Neural cell (in vitro differentiated cells): ENCODE measurements around the gene CDH4. TPM values are rescaled to one million over a fixed set of nuclear protein-coding genes. Genes with fewer than 3 reads are reported as not detected.

ENCODE experiments used
- H2AFZ ChIP-seq: fragments of 200-600, 300-800 bp; sonication (generic), shearing (Covaris generic); 2 replicates; pipeline ENCODE4 v1.6.0; 2014; ENCODE audit warnings: low read depth, mild to moderate bottlenecking, antibody characterized with exemption, low read length, moderate library complexity
- H3F3A ChIP-seq: fragments of 200-600 bp; shearing (Covaris generic); 2 replicates; pipeline ENCODE4 v1.6.1; 2016; ENCODE audit warnings: mild to moderate bottlenecking, moderate library complexity, mixed read lengths, antibody characterized with exemption, low read length; ENCODE audit not compliant: insufficient read depth, poor library complexity, severe bottlenecking
- H3K27ac ChIP-seq: fragments of 200-600, 300-800 bp; sonication (generic), shearing (Covaris generic); 2 replicates; pipeline ENCODE4 v1.5.1; 2014; ENCODE audit warnings: mild to moderate bottlenecking, low read length, moderate library complexity
- H3K27me3 ChIP-seq: fragments of 300-800, 200-600 bp; sonication (generic), shearing (Covaris generic); 2 replicates; pipeline ENCODE4 v1.6.0; 2014; ENCODE audit warnings: mild to moderate bottlenecking, low read depth, low read length, moderate library complexity; ENCODE audit not compliant: insufficient read depth
- H3K36me3 ChIP-seq: fragments of 300-800, 200-600 bp; sonication (generic), shearing (Covaris generic); 2 replicates; pipeline ENCODE4 v1.5.1; 2014; ENCODE audit warnings: mild to moderate bottlenecking, antibody characterized with exemption, low read length, moderate library complexity; ENCODE audit not compliant: insufficient read depth
- H3K4me2 ChIP-seq: fragments of 300-800, 200-600 bp; sonication (generic), shearing (Covaris generic); 2 replicates; pipeline ENCODE4 v1.6.0; 2014; ENCODE audit warnings: mild to moderate bottlenecking, low read length
- H3K4me3 ChIP-seq: fragments of 300-800, 200-600 bp; sonication (generic), shearing (Covaris generic); 2 replicates; pipeline ENCODE4 v1.5.1; 2014; ENCODE audit warnings: mild to moderate bottlenecking, low read length, moderate library complexity
- H3K79me2 ChIP-seq: fragments of 200-600 bp; shearing (Covaris generic); replicated peaks from 2 replicates; pipeline ENCODE4 v1.6.0; 2014; ENCODE audit warnings: mild to moderate bottlenecking, low read length, moderate library complexity; ENCODE audit not compliant: insufficient read depth
- H3K9ac ChIP-seq: fragments of 300-800, 200-600 bp; sonication (generic), shearing (Covaris generic); 2 replicates; pipeline ENCODE4 v1.6.1; 2016; ENCODE audit warnings: mild to moderate bottlenecking, low read length, mixed read lengths
- H3K9me2 ChIP-seq: fragments of 200-600 bp; shearing (Covaris generic); 2 replicates; pipeline ENCODE4 v1.6.1; 2016; ENCODE audit warnings: mild to moderate bottlenecking, low read length, mixed read lengths; ENCODE audit not compliant: insufficient read depth
- H3K9me3 ChIP-seq: fragments of 200-600, 300-800 bp; sonication (generic), shearing (Covaris generic); 2 replicates; pipeline ENCODE4 v1.6.1; 2016; ENCODE audit warnings: mild to moderate bottlenecking, mixed run types, low read length, moderate library complexity, mixed read lengths
- H4K20me1 ChIP-seq: fragments of 200-600 bp; shearing (Covaris generic); 2 replicates; pipeline ENCODE4 v1.6.1; 2016; ENCODE audit warnings: mild to moderate bottlenecking, mixed run types; ENCODE audit not compliant: insufficient read depth
- EP300 ChIP-seq: fragments of 450-650 bp; conservative IDR thresholded peaks from 2 replicates; pipeline ENCODE4 v1.6.1; 2014; ENCODE audit warnings: antibody characterized with exemption, mild to moderate bottlenecking, moderate library complexity; ENCODE audit not compliant: poor library complexity, severe bottlenecking
- EZH2 ChIP-seq: fragments of 200-600, 300-800 bp; shearing (Covaris generic), sonication (generic); IDR thresholded peaks from 2 replicates; pipeline ENCODE4 v1.6.1; 2014; ENCODE audit warnings: antibody characterized with exemption, low read length, borderline replicate concordance, mild to moderate bottlenecking; ENCODE audit not compliant: insufficient read depth, poor library complexity, severe bottlenecking
- MXI1 ChIP-seq: fragments of 450-650 bp; conservative IDR thresholded peaks from 2 replicates; pipeline ENCODE4 v1.6.1; 2014; ENCODE audit warnings: antibody characterized with exemption, mild to moderate bottlenecking; ENCODE audit not compliant: poor library complexity, severe bottlenecking
- POLR2AphosphoS5 ChIP-seq: IDR thresholded peaks from 2 replicates; pipeline ENCODE4 v1.6.1; 2012
- RAD21 ChIP-seq: fragments of 450-650 bp; conservative IDR thresholded peaks from 2 replicates; pipeline ENCODE4 v1.6.1; 2014; ENCODE audit warnings: antibody characterized with exemption, mild to moderate bottlenecking, moderate library complexity
- SMC3 ChIP-seq: fragments of 450-650 bp; conservative IDR thresholded peaks from 2 replicates; pipeline ENCODE4 v1.6.1; 2014; ENCODE audit warnings: antibody characterized with exemption, mild to moderate bottlenecking, moderate library complexity; ENCODE audit not compliant: poor library complexity
- TAF1 ChIP-seq: IDR thresholded peaks from 2 replicates; pipeline ENCODE4 v1.6.1; 2012; ENCODE audit warnings: low read depth
- polyA plus RNA-seq: library from polyadenylated mRNA; depleted of rRNA; stranded (reverse); fragments of >200 nt; gene quantifications from 2 replicates; pipeline ENCODE4 v1.2.3, GENCODE V29; 2014
- TF ChIP-seq, protein P1 (sequence below): fragments of 450-650 bp; IDR thresholded peaks from 2 replicates; pipeline ENCODE4 v1.5.1; 2014; ENCODE audit warnings: antibody characterized with exemption, mild to moderate bottlenecking, moderate library complexity; ENCODE audit not compliant: poor library complexity, severe bottlenecking
- TF ChIP-seq, protein P2 (sequence below): IDR thresholded peaks from 2 replicates; pipeline ENCODE4 v1.6.1; 2012; ENCODE audit warnings: borderline replicate concordance

CDH4 gene
- polyA plus RNA-seq, 1 donor from 2014 or later: 24.6 TPM

GRCh38 chr20:61762167-61762710 is 510.2 kb downstream of the CDH4 start:
- H3K4me2 ChIP-seq: no peak overlapping the region
- H3K27ac ChIP-seq: no peak overlapping the region
- no peak overlapping the region for H3K9ac ChIP-seq
- no peaks in the 10 kb centered on the region for H3K79me2 ChIP-seq
- H3K9me3 ChIP-seq: no peaks in the 10 kb centered on the region
- no peaks in the 10 kb centered on the region for H3K27me3 ChIP-seq
- H3K36me3 ChIP-seq: no peaks in the 10 kb centered on the region
- TF ChIP-seq SMC3: no peak
- TF ChIP-seq EZH2: no peak
- TF ChIP-seq MXI1: no peak
- no peak for TF ChIP-seq RAD21
- TF ChIP-seq, protein P1, sequence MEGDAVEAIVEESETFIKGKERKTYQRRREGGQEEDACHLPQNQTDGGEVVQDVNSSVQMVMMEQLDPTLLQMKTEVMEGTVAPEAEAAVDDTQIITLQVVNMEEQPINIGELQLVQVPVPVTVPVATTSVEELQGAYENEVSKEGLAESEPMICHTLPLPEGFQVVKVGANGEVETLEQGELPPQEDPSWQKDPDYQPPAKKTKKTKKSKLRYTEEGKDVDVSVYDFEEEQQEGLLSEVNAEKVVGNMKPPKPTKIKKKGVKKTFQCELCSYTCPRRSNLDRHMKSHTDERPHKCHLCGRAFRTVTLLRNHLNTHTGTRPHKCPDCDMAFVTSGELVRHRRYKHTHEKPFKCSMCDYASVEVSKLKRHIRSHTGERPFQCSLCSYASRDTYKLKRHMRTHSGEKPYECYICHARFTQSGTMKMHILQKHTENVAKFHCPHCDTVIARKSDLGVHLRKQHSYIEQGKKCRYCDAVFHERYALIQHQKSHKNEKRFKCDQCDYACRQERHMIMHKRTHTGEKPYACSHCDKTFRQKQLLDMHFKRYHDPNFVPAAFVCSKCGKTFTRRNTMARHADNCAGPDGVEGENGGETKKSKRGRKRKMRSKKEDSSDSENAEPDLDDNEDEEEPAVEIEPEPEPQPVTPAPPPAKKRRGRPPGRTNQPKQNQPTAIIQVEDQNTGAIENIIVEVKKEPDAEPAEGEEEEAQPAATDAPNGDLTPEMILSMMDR: no peak
- TF ChIP-seq POLR2AphosphoS5: no peak
- TF ChIP-seq TAF1: no peak
- H4K20me1 ChIP-seq: no peaks in the 10 kb centered on the region
- no peak overlapping the region for H3K4me3 ChIP-seq
- no peaks in the 10 kb centered on the region for H3K9me2 ChIP-seq
- H3F3A ChIP-seq: no peaks in the 10 kb centered on the region
- no peak overlapping the region for H2AFZ ChIP-seq

DNA sequence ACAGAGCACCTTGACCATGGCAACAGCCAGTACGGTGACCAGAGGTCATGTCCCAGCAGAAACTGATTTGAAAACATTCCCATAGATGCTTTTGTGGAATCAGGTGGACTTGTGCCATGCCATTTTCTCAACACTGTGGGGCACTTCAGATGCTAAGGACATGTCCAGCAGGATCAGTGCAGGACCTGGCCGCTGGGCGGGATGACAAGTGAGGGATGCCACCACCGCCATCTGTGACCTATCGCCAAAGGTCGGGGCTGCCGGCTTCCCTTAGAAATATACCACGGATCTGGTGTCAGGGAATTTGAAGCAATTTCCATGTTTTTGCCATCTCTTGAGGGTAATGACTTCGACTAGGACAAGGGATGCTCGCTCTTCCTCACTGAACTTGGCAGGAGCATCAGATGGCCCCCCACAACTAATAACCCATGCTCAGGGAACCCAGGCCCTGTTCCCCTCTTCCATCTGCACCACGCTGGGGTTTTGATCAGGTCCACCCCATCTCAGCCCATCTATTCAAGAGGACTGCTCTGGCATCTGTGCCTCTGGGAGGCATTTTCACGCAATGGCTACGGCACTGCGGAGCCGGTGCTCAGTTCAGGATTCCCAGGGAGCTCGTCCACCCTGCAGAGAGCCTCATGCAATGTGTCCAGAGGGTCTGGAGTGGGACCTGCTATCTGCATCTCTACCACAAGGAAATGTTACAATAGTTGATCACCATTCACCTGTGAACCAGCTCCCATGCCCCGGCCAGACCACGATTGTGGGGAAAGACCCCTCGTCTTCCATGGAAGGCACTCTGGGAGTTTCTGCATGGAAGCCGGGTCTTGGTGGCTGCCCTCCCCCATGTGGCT is 511.1 kb downstream of the CDH4 start:
- no peak overlapping the region for H3K27ac ChIP-seq
- H4K20me1 ChIP-seq: no peaks in the 10 kb centered on the region
- H3F3A ChIP-seq: no peaks in the 10 kb centered on the region
- no peaks in the 10 kb centered on the region for H3K9me3 ChIP-seq
- TF ChIP-seq EZH2: no peak
- no peak overlapping the region for H3K9ac ChIP-seq
- no peaks in the 10 kb centered on the region for H3K27me3 ChIP-seq
- H3K79me2 ChIP-seq: no peaks in the 10 kb centered on the region
- no peaks in the 10 kb centered on the region for H3K9me2 ChIP-seq
- H2AFZ ChIP-seq: no peak overlapping the region
- H3K4me2 ChIP-seq: no peak overlapping the region
- no peaks in the 10 kb centered on the region for H3K36me3 ChIP-seq
- no peak overlapping the region for H3K4me3 ChIP-seq

DNA sequence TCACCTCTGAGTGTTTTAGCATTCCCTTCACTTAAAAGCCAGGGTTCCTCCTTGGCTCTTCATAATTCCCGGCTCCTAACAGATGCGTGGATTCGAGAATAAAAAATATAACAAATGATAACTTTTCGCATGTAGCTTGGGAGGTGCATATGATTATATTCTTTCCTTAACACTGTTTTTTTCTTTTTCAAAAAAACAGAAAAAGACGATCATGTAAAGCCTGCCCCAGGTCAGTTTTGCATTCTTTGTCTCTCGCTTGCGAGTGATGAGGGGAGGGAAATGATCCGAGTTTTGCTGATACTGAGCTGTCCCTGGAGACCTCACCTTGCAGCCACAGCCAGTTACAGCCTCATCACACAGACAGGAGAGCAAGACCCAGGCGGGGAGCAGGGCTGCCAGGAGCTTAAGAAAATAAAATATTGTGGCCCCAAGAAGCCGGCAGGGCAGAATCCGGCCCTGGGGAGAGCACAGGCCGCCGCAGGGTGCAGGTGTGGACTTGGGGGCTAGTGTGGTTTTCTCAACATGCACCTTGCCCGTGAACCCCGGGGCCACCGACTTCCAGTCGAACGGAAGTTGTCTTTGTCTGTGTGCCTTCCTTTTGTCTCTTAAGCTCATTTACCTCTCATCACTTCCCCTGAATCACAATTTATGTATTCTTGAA is 511.8 kb downstream of the CDH4 start:
- no peaks in the 10 kb centered on the region for H3K27me3 ChIP-seq
- TF ChIP-seq TAF1: no peak
- no peak for TF ChIP-seq MXI1
- TF ChIP-seq EP300: no peak
- TF ChIP-seq, protein P2, sequence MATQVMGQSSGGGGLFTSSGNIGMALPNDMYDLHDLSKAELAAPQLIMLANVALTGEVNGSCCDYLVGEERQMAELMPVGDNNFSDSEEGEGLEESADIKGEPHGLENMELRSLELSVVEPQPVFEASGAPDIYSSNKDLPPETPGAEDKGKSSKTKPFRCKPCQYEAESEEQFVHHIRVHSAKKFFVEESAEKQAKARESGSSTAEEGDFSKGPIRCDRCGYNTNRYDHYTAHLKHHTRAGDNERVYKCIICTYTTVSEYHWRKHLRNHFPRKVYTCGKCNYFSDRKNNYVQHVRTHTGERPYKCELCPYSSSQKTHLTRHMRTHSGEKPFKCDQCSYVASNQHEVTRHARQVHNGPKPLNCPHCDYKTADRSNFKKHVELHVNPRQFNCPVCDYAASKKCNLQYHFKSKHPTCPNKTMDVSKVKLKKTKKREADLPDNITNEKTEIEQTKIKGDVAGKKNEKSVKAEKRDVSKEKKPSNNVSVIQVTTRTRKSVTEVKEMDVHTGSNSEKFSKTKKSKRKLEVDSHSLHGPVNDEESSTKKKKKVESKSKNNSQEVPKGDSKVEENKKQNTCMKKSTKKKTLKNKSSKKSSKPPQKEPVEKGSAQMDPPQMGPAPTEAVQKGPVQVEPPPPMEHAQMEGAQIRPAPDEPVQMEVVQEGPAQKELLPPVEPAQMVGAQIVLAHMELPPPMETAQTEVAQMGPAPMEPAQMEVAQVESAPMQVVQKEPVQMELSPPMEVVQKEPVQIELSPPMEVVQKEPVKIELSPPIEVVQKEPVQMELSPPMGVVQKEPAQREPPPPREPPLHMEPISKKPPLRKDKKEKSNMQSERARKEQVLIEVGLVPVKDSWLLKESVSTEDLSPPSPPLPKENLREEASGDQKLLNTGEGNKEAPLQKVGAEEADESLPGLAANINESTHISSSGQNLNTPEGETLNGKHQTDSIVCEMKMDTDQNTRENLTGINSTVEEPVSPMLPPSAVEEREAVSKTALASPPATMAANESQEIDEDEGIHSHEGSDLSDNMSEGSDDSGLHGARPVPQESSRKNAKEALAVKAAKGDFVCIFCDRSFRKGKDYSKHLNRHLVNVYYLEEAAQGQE: no peak
- TF ChIP-seq RAD21: no peak
- no peak for TF ChIP-seq POLR2AphosphoS5
- TF ChIP-seq EZH2: no peak
- TF ChIP-seq, protein P1: no peak
- TF ChIP-seq SMC3: no peak
- no peaks in the 10 kb centered on the region for H3F3A ChIP-seq
- no peak overlapping the region for H3K27ac ChIP-seq
- no peak overlapping the region for H3K4me2 ChIP-seq
- no peak overlapping the region for H3K9ac ChIP-seq
- no peaks in the 10 kb centered on the region for H3K9me2 ChIP-seq
- no peaks in the 10 kb centered on the region for H4K20me1 ChIP-seq
- no peak overlapping the region for H3K4me3 ChIP-seq
- no peak overlapping the region for H2AFZ ChIP-seq
- H3K36me3 ChIP-seq: no peaks in the 10 kb centered on the region
- H3K9me3 ChIP-seq: no peaks in the 10 kb centered on the region
- H3K79me2 ChIP-seq: no peaks in the 10 kb centered on the region
